ACC112 (cell line): ENCODE data around the gene DLG2.

ENCODE experiments used
- H2AFZ ChIP-seq: fragments of 200-600 bp; sonication (generic); one replicate; pipeline ENCODE4 v1.6.0; 2017; ENCODE audit warnings: antibody characterized with exemption, low read length; ENCODE audit not compliant: unreplicated experiment
- H3K27ac ChIP-seq: fragments of 200-600 bp; sonication (generic); 2 replicates; pipeline ENCODE4 v1.5.1; 2014; ENCODE audit warnings: low read depth, mild to moderate bottlenecking, antibody characterized with exemption, low read length, moderate library complexity
- H3K27me3 ChIP-seq: fragments of 200-600 bp; sonication (generic); 2 replicates; pipeline ENCODE4 v1.6.1; 2014; ENCODE audit warnings: mild to moderate bottlenecking, antibody characterized with exemption, low read length, moderate library complexity, mixed read lengths; ENCODE audit not compliant: insufficient read depth
- H3K36me3 ChIP-seq: fragments of 200-600 bp; sonication (generic); 2 replicates; pipeline ENCODE4 v1.6.1; 2016; ENCODE audit warnings: mild to moderate bottlenecking, antibody characterized with exemption, low read length, moderate library complexity, mixed read lengths; ENCODE audit not compliant: insufficient read depth
- H3K4me1 ChIP-seq: fragments of 200-600 bp; sonication (generic); one replicate; pipeline ENCODE4 v1.6.1; 2016; ENCODE audit warnings: low read length, mixed read lengths; ENCODE audit not compliant: insufficient read depth, unreplicated experiment, control insufficient read depth
- H3K4me3 ChIP-seq: fragments of 200-600 bp; sonication (generic); 2 replicates; pipeline ENCODE4 v1.5.1; 2014; ENCODE audit warnings: mild to moderate bottlenecking, low read depth, low read length
- H3K79me2 ChIP-seq: fragments of 200-600 bp; sonication (generic); one replicate; pipeline ENCODE4 v1.6.0; 2016; ENCODE audit warnings: low read length; ENCODE audit not compliant: control insufficient read depth, unreplicated experiment, insufficient read depth

The DLG2 gene

DNA sequence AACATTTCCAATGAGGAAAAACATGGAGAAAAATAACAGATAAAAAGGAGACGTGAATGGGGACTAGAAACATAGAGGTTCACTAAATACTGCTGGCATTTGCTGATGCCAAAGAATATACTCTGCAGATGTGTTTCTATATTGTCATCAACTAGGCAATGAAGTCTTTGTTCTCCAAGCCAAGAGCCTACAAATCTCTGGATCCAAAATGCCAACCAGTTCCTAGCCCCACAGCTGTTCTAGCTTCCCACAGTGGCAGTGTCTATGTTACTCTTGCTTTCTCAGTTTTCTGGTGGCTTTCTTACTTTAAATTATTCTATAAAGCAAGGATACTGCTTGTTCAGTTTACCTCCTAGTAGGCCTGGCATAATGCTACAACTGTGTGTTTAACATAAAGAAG is 1363.1 kb downstream of the DLG2 start:
- H3K36me3 ChIP-seq: no peaks in the 10 kb centered on the region
- no peaks in the 10 kb centered on the region for H3K27me3 ChIP-seq
- no peak overlapping the region for H3K4me3 ChIP-seq
- no peaks in the 10 kb centered on the region for H3K79me2 ChIP-seq
- H2AFZ ChIP-seq: no peak overlapping the region
- H3K4me1 ChIP-seq: no peaks in the 10 kb centered on the region
- no peak overlapping the region for H3K27ac ChIP-seq

DNA sequence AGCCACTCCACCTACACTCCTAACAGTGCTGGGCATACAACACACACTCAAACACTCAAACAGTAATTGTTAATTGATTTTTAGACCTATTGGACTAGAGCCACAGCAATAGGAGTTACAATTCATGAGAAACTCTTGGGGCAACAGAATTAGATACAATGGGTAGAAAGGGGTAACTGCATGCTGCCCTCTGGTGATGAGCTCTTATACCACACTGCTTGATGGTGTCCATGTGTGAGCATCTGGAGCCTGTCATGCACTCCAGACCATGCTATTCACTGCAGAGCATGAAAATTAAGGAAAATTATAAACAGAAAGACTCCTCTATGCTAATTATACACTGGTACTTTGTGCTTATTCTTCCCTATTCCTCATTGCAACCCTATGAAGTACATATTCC is 1365.4 kb downstream of the DLG2 start:
- no peaks in the 10 kb centered on the region for H3K36me3 ChIP-seq
- no peaks in the 10 kb centered on the region for H3K27me3 ChIP-seq
- H3K4me3 ChIP-seq: no peak overlapping the region
- H2AFZ ChIP-seq: no peak overlapping the region
- H3K4me1 ChIP-seq: no peaks in the 10 kb centered on the region
- no peaks in the 10 kb centered on the region for H3K79me2 ChIP-seq
- H3K27ac ChIP-seq: no peak overlapping the region

DNA sequence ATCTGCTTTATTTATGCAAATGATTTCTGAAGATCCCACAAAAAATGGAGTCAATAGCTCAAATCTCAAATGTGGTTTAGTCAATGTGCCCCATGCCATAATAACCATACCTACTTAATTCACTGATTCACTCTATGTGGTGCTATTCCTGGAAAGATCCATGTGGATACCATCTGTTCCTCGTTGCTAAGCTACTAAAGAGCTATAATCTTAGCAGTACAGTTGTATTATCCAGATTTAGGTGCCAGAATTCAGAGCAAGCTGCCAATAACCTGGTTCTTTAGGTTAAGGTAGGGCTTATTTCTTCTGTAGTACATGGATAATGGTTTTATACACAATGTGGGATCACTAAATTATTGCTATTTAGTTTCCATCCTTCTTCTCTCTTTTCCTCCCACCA is 1366.3 kb downstream of the DLG2 start:
- Histone ChIP-seq H3K4me1 (no peaks in the 10 kb centered on the region), H2AFZ (no peak overlapping the region), H3K27ac (no peak overlapping the region), H3K27me3 (no peaks in the 10 kb centered on the region), H3K4me3 (no peak overlapping the region), H3K36me3 (no peaks in the 10 kb centered on the region), H3K79me2 (no peaks in the 10 kb centered on the region)

DNA sequence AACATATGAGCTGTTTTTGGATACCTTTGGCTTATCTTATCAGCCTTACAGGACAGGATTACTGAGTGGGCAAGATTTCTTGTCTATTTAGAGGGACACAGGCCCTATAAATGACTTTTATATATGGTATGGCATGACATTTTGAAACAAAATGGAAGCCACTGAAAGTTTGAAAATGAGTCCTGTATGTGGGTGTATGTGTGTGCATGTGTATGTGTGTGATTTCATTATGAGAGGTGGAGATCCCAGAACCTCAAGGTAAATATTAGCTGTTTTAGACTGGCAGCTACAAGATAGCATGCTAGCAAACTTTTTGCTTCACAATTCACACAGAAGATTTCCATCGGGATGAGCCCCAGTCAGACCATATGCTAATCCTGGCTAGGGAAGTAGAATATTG is 1370.5 kb downstream of the DLG2 start:
- Histone ChIP-seq H3K36me3 (no peaks in the 10 kb centered on the region), H3K27ac (no peak overlapping the region), H2AFZ (no peak overlapping the region), H3K4me1 (no peaks in the 10 kb centered on the region), H3K79me2 (no peaks in the 10 kb centered on the region), H3K4me3 (no peak overlapping the region), H3K27me3 (no peaks in the 10 kb centered on the region)

DNA sequence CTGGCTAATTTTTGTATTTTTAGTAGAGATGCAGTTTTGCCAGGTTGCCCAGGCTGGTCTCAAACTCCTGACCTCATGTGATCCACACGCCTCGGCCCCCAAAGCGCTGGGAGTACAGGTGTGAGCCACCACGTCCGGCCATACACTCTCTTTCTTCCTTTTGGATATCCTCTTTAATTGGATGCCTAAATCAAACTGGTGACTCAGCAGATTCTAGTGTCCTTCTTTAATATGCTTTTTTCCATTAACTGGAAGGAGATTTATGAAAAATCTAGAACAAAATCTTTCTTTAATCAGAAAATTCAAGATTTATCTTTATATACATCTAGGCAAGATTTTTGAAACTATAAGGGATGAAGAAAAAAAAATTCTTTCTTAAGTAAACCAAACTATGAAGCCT is 1371.7 kb downstream of the DLG2 start:
- H3K27ac ChIP-seq: no peak overlapping the region
- no peaks in the 10 kb centered on the region for H3K27me3 ChIP-seq
- H2AFZ ChIP-seq: no peak overlapping the region
- H3K4me1 ChIP-seq: no peaks in the 10 kb centered on the region
- no peaks in the 10 kb centered on the region for H3K79me2 ChIP-seq
- H3K36me3 ChIP-seq: no peaks in the 10 kb centered on the region
- no peak overlapping the region for H3K4me3 ChIP-seq

DNA sequence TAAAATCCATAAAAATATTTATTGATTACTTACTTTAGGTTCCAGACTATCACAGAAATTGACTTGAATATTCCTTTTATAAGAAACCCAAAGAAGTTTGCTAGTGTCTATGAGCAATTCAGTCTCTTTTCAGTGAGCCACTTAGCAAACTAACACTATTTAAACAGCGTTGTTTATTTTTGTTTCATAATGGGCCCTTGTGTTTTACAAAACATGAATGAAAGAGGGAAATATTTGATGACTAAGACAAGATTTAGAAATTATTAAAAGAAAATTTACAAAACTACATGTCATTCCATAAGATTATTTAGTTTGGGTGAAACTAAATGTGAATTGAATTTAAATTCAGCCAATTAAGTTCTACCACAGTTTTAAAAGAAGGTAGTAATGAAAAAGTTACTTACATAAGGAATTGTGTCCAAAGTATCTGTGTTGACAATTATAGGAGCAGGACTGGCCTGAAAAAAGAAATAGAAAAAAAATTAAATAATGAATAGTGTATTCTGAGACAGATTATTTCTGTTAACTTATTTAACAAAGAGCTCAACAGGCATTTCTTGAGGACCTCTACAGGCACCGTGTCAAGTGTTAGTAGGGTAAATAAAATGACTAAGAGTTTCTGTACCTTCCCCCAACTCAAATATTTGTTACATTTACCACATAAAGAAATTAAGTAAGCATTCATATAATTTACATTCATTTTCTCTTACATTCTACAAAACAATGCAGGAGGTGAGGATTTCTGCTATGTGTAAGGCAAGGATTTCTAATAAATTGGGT is 1376.1 kb downstream of the DLG2 start:
- H2AFZ ChIP-seq: no peak overlapping the region
- no peak overlapping the region for H3K4me3 ChIP-seq
- H3K27ac ChIP-seq: no peak overlapping the region
- H3K27me3 ChIP-seq: no peaks in the 10 kb centered on the region
- no peaks in the 10 kb centered on the region for H3K79me2 ChIP-seq
- no peaks in the 10 kb centered on the region for H3K4me1 ChIP-seq
- no peaks in the 10 kb centered on the region for H3K36me3 ChIP-seq

DNA sequence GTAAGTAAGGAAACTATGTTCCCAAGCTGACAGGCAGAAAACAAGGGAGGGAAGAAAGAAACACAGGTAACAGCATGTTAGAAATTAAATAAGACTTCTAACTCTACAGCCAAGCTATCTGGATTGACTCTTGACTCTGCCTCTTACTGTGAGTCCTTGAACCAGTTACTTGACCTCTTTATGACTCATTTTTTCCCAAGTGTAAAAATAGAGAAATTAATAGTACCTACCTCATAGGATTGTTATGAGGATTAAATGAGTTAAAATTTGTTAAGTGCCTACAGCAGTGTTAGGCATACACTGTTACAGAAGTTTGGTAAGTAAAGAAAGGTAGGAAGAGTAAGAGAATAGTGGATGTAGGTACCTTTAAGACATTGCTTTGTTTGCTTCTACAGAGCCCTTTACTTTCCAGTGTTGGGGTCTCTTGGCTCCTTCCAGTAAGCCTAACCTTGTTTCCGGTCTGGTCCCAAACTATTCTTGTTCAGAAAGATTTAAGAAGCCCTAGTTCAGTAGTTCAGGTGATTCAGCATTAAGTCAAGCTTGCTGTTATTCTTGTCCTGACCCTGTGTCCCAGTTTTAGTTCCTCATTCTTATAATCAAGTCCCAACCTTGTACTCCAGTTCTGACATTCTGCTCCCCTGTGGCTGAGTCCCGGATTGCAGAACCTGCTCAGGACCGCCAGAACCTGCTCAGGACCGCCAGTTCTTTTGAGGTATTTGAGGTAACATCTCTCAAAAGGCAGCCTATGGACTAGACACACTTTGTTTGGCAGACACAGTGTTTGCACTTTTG is 1377.6 kb downstream of the DLG2 start:
- Histone ChIP-seq H3K4me1 (no peaks in the 10 kb centered on the region), H3K36me3 (no peaks in the 10 kb centered on the region), H3K27me3 (no peaks in the 10 kb centered on the region), H3K27ac (no peak overlapping the region), H3K4me3 (no peak overlapping the region), H3K79me2 (no peaks in the 10 kb centered on the region), H2AFZ (no peak overlapping the region)

DNA sequence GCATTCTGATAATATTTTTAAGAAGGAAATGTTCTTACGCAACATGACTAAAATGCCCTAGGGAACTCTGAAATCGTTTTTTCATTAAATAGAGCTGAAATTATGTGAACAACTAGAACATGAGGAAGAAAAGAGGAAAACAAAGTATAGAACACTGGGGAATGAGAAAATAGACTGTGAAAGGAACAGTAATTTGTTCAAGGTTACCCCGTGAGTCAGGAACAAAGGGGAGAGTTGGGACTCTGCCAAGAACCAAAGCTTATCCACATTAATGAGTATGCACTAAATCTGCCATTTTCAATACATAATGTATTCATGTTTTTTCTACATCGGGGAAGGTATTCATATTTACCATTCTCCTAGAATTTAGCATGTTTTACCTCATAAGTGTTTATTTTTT is 1379.2 kb downstream of the DLG2 start:
- no peak overlapping the region for H3K4me3 ChIP-seq
- no peaks in the 10 kb centered on the region for H3K27me3 ChIP-seq
- no peak overlapping the region for H3K27ac ChIP-seq
- H3K79me2 ChIP-seq: no peaks in the 10 kb centered on the region
- no peaks in the 10 kb centered on the region for H3K4me1 ChIP-seq
- H2AFZ ChIP-seq: no peak overlapping the region
- no peaks in the 10 kb centered on the region for H3K36me3 ChIP-seq

DNA sequence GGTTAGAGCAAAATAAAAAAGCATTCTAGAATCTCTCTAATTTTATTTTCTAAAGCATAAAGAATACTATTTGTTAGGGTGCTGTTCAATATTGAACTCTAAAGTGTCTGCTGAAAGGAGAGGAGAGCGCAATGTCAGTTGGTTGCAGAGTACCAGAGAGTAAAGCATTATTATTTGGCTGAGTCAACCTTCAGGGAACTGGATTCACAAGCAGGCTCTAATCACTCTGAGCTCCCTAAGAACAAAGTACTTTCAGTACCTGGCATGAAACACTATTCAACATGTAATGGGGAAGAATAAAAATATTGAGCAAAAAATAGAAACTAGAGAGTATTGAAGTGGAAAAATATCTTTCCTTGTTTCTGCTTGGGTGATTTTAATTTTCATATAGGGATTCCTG is 1380.0 kb downstream of the DLG2 start:
- no peaks in the 10 kb centered on the region for H3K27me3 ChIP-seq
- no peak overlapping the region for H3K4me3 ChIP-seq
- no peaks in the 10 kb centered on the region for H3K4me1 ChIP-seq
- no peaks in the 10 kb centered on the region for H3K79me2 ChIP-seq
- H2AFZ ChIP-seq: no peak overlapping the region
- H3K27ac ChIP-seq: no peak overlapping the region
- H3K36me3 ChIP-seq: no peaks in the 10 kb centered on the region

DNA sequence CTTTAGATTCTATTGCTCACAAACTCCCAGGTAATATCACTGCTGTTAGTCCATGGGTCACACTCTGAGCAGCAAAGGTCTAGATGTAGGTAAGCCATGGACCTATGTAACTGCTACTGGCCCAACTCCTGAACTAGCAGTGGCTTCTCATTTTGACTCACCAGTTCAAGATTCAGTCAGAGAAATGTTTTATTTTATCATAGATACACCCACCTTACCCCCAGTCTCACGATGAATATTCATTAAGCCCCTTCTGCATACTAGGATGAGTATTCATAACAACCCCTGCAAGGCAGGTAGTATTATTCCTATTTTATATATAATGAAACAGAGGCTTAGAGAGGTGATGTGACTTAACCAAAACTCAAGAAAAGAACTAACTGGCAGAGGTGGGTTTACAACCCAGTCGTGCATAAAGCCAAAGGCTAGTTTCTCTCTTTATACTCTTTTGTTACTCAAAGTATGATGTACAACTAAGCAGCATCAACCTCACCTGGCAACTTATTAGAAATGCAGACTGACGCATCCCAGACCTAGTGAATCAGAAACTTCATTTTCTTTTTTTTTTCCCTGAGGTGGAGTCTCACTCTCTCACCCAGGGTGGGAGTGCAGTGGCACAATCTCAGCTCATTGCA is 1383.4 kb downstream of the DLG2 start:
- H3K4me1 ChIP-seq: no peaks in the 10 kb centered on the region
- no peak overlapping the region for H2AFZ ChIP-seq
- no peak overlapping the region for H3K4me3 ChIP-seq
- no peaks in the 10 kb centered on the region for H3K36me3 ChIP-seq
- no peak overlapping the region for H3K27ac ChIP-seq
- H3K79me2 ChIP-seq: no peaks in the 10 kb centered on the region
- no peaks in the 10 kb centered on the region for H3K27me3 ChIP-seq
